Measurements from ENCODE around the gene LRIG3.
"Not testable (repeated sequence)": the region's sequence is repeated elsewhere in the genome, so short reads cannot be mapped to it uniquely, and the experiment has no call there.

LRIG3 gene

DNA sequence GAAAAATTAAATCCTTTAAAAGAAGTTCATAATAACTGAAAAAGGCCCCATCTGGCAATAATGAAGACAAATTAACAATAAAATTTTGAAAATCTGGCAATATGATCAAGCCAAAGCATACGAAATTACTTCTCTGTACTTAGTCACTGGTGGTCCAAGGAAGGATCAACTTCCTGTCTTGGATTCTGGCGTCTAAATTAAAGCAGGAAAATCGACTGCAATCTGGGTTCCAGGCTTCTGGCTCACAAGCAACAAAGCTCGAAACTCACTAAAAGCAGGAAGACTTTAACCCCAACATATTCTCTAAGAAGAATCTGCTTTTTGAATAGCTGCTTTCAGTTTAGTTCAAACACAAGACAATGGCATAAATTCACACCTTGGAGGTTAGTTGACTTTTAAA is 49.7 kb downstream of the LRIG3 start:
- no peak overlapping the region for H3K27ac ChIP-seq (ENCODE audit: insufficient read depth, low read depth, low read length, poor library complexity, severe bottlenecking)
- H3K27me3 ChIP-seq (ENCODE audit: control insufficient read depth, insufficient read depth, low read length, poor library complexity, severe bottlenecking), result no peaks in the 10 kb centered on the region
- H3K9me3 ChIP-seq (ENCODE audit: control insufficient read depth, low read length), result no peaks in the 10 kb centered on the region
- H3K4me3 ChIP-seq (ENCODE audit: insufficient read depth, low read depth, low read length), result no peak overlapping the region
- H3K36me3 ChIP-seq (ENCODE audit: control insufficient read depth, insufficient read depth, low read length), result peaks cover 30% of the 10 kb centered on the region
- no peaks in the 10 kb centered on the region for H3K4me1 ChIP-seq (ENCODE audit: control insufficient read depth, insufficient read depth, low read length)
- WGBS, 2 experiments, result 92 to 95% methylated on average over 4 of the region's 4 CpGs

DNA sequence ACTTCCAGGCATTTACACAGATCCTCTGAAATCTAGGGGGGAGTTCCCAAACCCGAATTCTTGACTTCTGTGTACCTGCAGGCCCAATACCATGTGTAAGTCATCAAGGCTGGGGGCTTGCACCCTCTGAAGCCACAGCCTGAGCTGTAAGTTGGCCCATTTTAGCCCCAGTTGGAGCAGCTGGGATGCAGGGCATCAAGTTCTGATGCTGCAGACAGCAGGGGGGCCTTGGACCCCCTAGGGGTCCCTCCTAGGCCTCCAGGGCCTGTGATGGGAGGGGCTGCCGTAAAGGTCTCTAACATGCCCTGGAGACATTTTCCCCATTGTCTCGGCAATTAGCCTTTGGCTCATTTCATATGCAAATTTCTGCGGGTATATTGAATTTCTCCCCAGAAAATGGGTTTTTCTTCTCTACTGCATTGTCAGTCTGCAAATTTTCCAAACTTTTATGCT is 59.5 kb downstream of the LRIG3 start:
- H3K36me3 ChIP-seq (ENCODE audit: control insufficient read depth, insufficient read depth, low read length), result no peaks in the 10 kb centered on the region
- H3K4me3 ChIP-seq (ENCODE audit: insufficient read depth, low read depth, low read length), result no peak overlapping the region
- no peak overlapping the region for H3K27ac ChIP-seq (ENCODE audit: insufficient read depth, low read depth, low read length, poor library complexity, severe bottlenecking)
- H3K27me3 ChIP-seq (ENCODE audit: control insufficient read depth, insufficient read depth, low read length, poor library complexity, severe bottlenecking), result no peaks in the 10 kb centered on the region
- H3K4me1 ChIP-seq (ENCODE audit: control insufficient read depth, insufficient read depth, low read length), result peaks cover 7% of the 10 kb centered on the region
- 32 to 48% methylated on average over 4 of the region's 4 CpGs for WGBS, 2 experiments
- H3K9me3 ChIP-seq (ENCODE audit: control insufficient read depth, low read length), result no peaks in the 10 kb centered on the region

DNA sequence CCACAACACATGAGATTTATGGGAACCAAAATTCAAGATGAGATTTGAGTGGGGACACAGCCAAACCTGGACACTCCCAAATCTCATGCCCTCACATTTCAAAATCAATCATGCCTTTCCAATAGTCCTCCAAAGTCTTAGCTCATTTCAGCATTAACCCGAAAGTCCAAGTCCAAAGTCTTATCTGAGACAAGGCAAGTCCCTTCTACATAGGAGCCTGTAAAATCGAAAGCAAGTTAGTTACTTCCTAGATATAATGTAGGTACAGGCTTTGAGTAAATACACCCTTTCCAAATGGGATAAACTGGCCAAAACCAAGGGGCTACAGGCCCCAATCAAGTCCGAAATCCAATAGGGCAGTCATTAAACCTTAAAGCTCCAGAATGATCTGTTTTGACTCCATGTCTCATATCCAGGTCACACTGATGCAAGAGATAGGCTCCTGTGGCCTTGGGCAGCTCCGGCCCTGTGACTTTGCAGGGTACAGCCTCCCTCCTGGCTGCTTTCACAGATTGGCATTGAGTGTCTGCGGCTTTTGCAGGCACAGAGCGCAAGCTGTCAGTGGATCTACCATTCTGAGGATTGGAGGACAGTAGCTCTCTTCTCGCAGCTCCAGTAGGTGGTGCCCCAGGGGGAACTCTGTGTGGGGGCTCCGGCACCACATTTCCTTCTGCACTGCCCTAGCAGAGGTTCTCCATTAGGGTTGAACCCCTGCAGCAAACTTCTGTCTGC is 60.1 kb downstream of the LRIG3 start:
- 84% methylated on average over 8 of the region's 8 CpGs for WGBS, 2 experiments
- Histone ChIP-seq H3K4me3 (ENCODE audit: insufficient read depth, low read depth, low read length) (no peak overlapping the region), H3K27ac (ENCODE audit: insufficient read depth, low read depth, low read length, poor library complexity, severe bottlenecking) (no peak overlapping the region), H3K9me3 (ENCODE audit: control insufficient read depth, low read length) (no peaks in the 10 kb centered on the region), H3K36me3 (ENCODE audit: control insufficient read depth, insufficient read depth, low read length) (no peaks in the 10 kb centered on the region), H3K4me1 (ENCODE audit: control insufficient read depth, insufficient read depth, low read length) (peaks cover 7% of the 10 kb centered on the region), H3K27me3 (ENCODE audit: control insufficient read depth, insufficient read depth, low read length, poor library complexity, severe bottlenecking) (no peaks in the 10 kb centered on the region)

DNA sequence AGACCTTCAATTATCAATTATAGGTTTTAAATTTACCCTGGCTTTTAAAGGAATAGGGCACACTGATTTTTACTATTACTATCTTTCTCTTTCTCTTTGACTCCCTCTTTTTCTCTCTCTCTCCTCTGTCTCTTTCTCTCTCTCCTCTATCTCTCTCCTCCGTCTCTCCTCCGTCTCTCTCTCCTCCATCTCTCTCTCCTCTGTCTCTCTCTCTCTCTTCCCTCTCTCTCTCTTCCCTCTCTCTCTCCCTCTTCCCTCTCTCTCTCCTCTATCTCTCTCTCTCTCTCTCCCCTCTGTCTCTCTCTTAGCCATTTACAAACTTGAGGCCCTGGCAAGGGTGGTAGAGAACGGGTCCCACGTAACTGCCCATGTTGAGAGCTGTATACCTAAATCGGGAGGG is 62.3 kb downstream of the LRIG3 start:
- no peaks in the 10 kb centered on the region for H3K27me3 ChIP-seq (ENCODE audit: control insufficient read depth, insufficient read depth, low read length, poor library complexity, severe bottlenecking)
- no peak overlapping the region for H3K4me3 ChIP-seq (ENCODE audit: insufficient read depth, low read depth, low read length)
- no peaks in the 10 kb centered on the region for H3K9me3 ChIP-seq (ENCODE audit: control insufficient read depth, low read length)
- no peak overlapping the region for H3K27ac ChIP-seq (ENCODE audit: insufficient read depth, low read depth, low read length, poor library complexity, severe bottlenecking)
- H3K36me3 ChIP-seq (ENCODE audit: control insufficient read depth, insufficient read depth, low read length), result no peaks in the 10 kb centered on the region
- WGBS, 2 experiments, result 94 to 96% methylated on average over 5 of the region's 5 CpGs
- H3K4me1 ChIP-seq (ENCODE audit: control insufficient read depth, insufficient read depth, low read length), result peaks cover 7% of the 10 kb centered on the region

DNA sequence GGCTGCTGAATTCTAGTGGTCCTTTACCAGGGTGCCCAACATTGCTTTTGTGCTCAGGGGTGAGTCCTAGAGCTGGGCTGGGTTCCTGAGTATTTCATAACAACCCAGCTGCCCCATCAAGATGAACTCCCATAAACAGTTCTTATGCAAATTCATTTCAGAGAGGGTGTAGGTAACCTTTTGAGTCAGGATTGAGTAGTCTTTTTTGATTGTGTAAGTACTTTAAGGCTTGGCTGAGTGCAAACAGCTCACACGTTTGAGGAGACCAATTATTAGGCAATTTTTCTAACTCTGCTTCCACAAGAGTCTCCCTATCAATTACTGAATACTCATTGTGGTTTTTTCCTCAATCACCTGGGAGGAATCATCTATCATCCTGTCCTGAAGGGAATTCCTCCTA is 63.1 kb downstream of the LRIG3 start:
- WGBS, 2 experiments, result 21 to 62% methylated on average over 1 of the region's 1 CpG

DNA sequence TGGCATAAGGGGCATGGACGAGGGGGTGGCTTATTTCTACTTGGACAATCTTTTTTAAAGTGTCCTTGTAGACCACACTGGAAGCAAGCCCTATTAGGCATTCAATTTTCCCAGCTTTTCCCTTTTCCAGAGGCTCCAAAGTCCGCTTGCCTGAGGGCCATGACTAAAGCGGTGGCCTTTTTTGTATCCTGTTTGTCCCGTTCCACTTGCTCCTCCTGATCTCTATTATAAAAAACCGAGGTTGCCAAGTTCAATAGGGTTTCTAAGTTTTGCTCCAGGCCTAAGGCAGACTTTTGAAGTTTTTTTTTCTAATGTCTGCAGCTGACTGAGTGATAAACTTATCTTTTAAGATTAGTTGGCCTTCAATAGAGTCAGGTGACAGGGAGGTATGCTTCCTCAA is 64.7 kb downstream of the LRIG3 start:
- not testable (repeated sequence) for H3K4me3 ChIP-seq (ENCODE audit: insufficient read depth, low read depth, low read length); H3K36me3 ChIP-seq (ENCODE audit: control insufficient read depth, insufficient read depth, low read length); H3K27ac ChIP-seq (ENCODE audit: insufficient read depth, low read depth, low read length, poor library complexity, severe bottlenecking); H3K4me1 ChIP-seq (ENCODE audit: control insufficient read depth, insufficient read depth, low read length); H3K27me3 ChIP-seq (ENCODE audit: control insufficient read depth, insufficient read depth, low read length, poor library complexity, severe bottlenecking); H3K9me3 ChIP-seq (ENCODE audit: control insufficient read depth, low read length)
- WGBS, 2 experiments, result 91 to 94% methylated on average over 5 of the region's 5 CpGs

More for the DNA sequence above, 63.1 kb downstream of the LRIG3 start:
- not testable (repeated sequence) for H3K9me3 ChIP-seq (ENCODE audit: control insufficient read depth, low read length); H3K4me1 ChIP-seq (ENCODE audit: control insufficient read depth, insufficient read depth, low read length); H3K27me3 ChIP-seq (ENCODE audit: control insufficient read depth, insufficient read depth, low read length, poor library complexity, severe bottlenecking); H3K36me3 ChIP-seq (ENCODE audit: control insufficient read depth, insufficient read depth, low read length); H3K4me3 ChIP-seq (ENCODE audit: insufficient read depth, low read depth, low read length); H3K27ac ChIP-seq (ENCODE audit: insufficient read depth, low read depth, low read length, poor library complexity, severe bottlenecking)

DNA sequence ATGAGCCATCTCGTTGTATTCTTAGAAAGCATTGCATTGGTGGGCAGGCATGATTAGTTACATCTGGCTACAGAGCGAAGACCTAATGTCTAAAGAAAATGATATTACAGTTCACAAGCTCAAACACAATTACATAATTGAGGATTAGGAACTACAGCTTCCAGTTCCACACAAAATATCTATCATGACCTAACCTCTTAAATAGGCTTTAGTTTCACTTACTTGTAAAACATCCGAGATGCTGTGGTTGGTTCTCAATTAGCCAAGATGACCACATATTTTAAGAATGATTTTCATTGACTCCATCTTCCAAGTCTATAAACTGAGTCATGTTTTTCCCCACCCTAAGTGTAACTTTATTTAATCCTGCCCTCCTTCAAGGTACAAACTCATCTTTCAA is 69.5 kb downstream of the LRIG3 start:
- WGBS, 2 experiments, result 91 to 93% methylated on average over 3 of the region's 3 CpGs
- H3K36me3 ChIP-seq (ENCODE audit: control insufficient read depth, insufficient read depth, low read length), result no peaks in the 10 kb centered on the region

DNA sequence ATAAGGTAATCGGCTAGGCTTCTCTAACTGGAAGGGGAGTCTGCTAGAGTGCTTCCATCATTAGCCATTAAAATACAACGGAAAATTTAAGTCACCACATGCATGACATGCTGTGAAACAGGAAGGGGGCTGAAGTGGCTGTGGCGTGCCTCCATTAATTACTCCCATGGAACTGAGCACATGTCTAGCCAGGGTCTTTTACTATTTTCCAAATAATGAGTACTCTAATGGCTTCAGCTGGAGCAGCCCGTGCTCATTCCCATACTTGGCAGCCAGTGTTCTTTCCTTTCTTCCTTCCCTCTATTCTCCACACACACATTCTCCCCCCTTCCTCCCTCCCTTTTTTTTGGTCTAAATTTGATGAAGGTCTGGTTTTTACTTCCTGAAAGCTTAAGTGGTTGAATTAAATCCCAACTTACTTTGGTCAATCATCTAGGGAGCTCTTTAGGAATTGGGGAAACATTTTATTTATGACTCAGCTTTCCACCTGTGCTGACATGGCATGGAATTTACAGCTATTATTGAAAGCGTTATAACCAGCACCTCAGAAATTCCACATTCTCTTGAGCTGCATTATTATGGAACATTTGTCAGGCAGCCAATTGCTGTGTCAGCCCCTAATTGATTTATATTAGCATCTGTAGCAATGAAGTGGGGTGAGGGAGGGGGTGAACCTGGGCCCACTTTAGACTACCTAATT is 72.3 kb downstream of the LRIG3 start:
- Histone ChIP-seq H3K4me1 (ENCODE audit: control insufficient read depth, insufficient read depth, low read length) (no peaks in the 10 kb centered on the region), H3K9me3 (ENCODE audit: control insufficient read depth, low read length) (no peaks in the 10 kb centered on the region), H3K36me3 (ENCODE audit: control insufficient read depth, insufficient read depth, low read length) (no peaks in the 10 kb centered on the region), H3K27ac (ENCODE audit: insufficient read depth, low read depth, low read length, poor library complexity, severe bottlenecking) (no peak overlapping the region), H3K27me3 (ENCODE audit: control insufficient read depth, insufficient read depth, low read length, poor library complexity, severe bottlenecking) (no peaks in the 10 kb centered on the region), H3K4me3 (ENCODE audit: insufficient read depth, low read depth, low read length) (no peak overlapping the region)
- 89 to 93% methylated on average over 5 of the region's 5 CpGs for WGBS, 2 experiments

More for the DNA sequence above, 69.5 kb downstream of the LRIG3 start:
- Histone ChIP-seq H3K9me3 (ENCODE audit: control insufficient read depth, low read length) (no peaks in the 10 kb centered on the region), H3K27me3 (ENCODE audit: control insufficient read depth, insufficient read depth, low read length, poor library complexity, severe bottlenecking) (no peaks in the 10 kb centered on the region), H3K4me1 (ENCODE audit: control insufficient read depth, insufficient read depth, low read length) (no peaks in the 10 kb centered on the region), H3K27ac (ENCODE audit: insufficient read depth, low read depth, low read length, poor library complexity, severe bottlenecking) (no peak overlapping the region), H3K4me3 (ENCODE audit: insufficient read depth, low read depth, low read length) (no peak overlapping the region)

DNA sequence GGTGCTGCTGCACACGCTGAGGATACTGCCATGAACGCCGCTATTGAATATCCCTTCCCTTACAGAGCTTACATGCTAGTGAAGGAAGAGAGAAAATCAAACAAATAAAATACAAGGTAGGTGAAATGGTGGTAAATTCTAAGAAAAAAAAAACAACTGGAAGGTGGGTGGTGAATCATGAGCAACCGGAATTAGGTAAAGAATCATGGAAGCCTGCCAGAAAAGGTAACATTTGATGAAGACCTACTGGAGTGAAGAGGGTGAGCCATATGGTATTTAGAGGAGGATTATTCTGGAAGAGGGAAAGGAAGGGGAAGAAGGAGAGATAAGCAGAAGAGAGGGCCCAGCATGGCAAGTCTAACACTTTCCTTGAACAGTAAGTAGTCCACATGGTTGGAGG is 76.1 kb downstream of the LRIG3 start:
- Histone ChIP-seq H3K9me3 (ENCODE audit: control insufficient read depth, low read length) (no peaks in the 10 kb centered on the region), H3K36me3 (ENCODE audit: control insufficient read depth, insufficient read depth, low read length) (no peaks in the 10 kb centered on the region), H3K4me3 (ENCODE audit: insufficient read depth, low read depth, low read length) (no peak overlapping the region), H3K27ac (ENCODE audit: insufficient read depth, low read depth, low read length, poor library complexity, severe bottlenecking) (no peak overlapping the region), H3K27me3 (ENCODE audit: control insufficient read depth, insufficient read depth, low read length, poor library complexity, severe bottlenecking) (no peaks in the 10 kb centered on the region), H3K4me1 (ENCODE audit: control insufficient read depth, insufficient read depth, low read length) (no peaks in the 10 kb centered on the region)
- 89 to 96% methylated on average over 1 to 4 of the region's 4 CpGs for WGBS, 2 experiments

DNA sequence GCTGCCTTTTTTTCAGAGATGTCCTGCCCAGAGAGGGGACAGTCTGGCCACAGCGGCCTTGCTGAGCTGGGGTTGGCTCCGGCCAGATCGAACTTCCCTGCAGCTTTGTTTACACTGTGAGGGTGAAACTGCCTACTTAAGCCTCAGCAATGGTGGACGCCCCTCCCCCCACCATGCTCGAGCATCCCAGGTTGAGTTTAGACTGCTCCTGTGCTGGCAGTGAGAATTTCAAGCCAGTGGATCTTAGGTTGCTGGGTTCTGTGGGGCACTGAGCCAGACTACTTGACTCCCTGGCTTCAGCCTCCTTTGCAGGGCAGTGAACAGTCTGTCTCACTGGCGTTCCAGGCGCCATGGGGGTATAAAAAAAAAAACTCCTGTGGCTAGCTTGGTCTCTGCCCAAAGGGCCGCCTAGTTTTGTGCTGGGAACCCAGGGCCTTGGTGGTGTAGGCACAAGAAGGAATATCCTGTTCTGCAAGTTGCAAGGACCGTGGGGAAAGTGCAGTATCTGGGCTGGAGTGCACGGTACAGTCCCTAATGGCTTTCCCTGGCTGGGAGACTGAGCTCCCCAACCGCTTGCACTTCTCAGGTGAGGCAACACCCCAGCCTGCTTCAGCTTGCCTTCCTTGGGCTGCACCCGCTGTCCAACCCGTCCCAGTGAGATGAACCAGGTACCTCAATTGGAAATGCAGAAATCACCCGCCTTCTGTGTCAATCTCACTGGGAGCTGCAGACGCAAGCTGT is 79.1 kb downstream of the LRIG3 start:
- Histone ChIP-seq H3K36me3 (ENCODE audit: control insufficient read depth, insufficient read depth, low read length) (no peaks in the 10 kb centered on the region), H3K27me3 (ENCODE audit: control insufficient read depth, insufficient read depth, low read length, poor library complexity, severe bottlenecking) (no peaks in the 10 kb centered on the region), H3K4me3 (ENCODE audit: insufficient read depth, low read depth, low read length) (no peak overlapping the region), H3K27ac (ENCODE audit: insufficient read depth, low read depth, low read length, poor library complexity, severe bottlenecking) (no peak overlapping the region), H3K9me3 (ENCODE audit: control insufficient read depth, low read length) (no peaks in the 10 kb centered on the region), H3K4me1 (ENCODE audit: control insufficient read depth, insufficient read depth, low read length) (no peaks in the 10 kb centered on the region)
- WGBS, 2 experiments, result 78 to 81% methylated on average over 15 of the region's 15 CpGs
